GM21529 (cell line): ENCODE results near the gene OXNAD1.

ENCODE experiments used
- ATAC-seq: cut with Tn5 transposase; IDR thresholded peaks from one replicate; pipeline ENCODE4 v1.9.1; 2021; ENCODE audit not compliant: unreplicated experiment

Gene OXNAD1, protein sequence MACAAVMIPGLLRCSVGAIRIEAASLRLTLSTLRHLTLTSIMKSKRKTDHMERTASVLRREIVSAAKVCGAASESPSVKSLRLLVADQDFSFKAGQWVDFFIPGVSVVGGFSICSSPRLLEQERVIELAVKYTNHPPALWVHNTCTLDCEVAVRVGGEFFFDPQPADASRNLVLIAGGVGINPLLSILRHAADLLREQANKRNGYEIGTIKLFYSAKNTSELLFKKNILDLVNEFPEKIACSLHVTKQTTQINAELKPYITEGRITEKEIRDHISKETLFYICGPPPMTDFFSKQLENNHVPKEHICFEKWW

GRCh38 chr3:16264708-16265454, at the start of gene OXNAD1, which contains the start of gene DPH3:
OXNAD1 (plus strand) TSS chr3:16265212; CDS start chr3:16270953, 5,741 bp downstream.
DPH3 (minus strand) TSS chr3:16264943; CDS start chr3:16264876, 67 bp downstream.
- peak; percentile 99 for ATAC-seq

DNA sequence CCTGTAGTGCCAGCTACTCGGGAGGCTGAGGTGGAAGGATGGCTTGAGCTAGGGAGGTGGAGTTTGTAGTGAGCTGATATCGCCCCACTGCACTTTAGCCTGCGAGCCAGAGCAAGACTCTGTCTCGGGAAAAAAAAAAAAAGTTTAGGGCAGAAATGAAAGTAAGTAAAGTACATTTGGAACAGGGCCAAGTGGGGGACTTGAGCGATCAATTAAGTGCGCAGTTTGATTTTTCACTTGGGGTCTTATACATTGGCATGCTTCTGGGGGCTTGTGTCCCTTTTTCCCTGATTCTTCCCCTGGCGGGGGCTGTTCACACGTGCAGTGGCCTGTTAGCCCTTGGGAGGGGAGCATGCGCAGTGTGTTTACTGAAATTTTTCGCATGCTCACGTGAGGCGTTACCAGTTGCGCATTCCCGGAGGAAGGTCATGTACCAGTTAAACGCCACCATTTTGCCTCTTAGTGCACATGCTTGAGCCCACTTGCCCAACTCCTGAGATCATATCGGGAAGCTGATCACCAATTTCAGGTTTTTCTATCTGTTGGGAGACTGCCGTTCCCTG, 48.6 kb upstream of the OXNAD1 start:
- ATAC-seq, result no peak

- ATAC-seq, result no peak
These were observed 45.2 kb upstream of the OXNAD1 start for GRCh38 chr3:16219777-16220176.

- ATAC-seq, result no peak
These were observed 43.0 kb upstream of the OXNAD1 start for GRCh38 chr3:16221990-16222389.

DNA sequence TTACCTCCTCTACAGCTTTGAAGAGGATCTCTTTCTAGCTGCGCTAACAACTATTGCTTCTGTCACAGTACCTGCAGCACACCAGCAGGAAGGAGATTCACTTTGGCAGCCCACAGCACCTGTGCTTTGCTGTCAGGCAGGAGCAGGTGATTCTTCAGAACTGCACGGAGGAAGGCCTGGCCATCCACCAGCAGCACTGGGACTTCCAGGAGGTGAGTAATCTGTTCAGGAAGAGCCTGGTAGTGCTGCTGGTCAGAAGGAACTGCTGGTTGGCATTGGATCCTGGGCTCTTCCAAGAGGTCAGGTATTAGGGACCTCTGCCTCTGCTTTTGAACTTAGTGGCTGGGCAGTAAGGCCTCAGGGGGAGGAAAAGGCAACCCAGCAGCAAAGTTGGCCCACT, 42.5 kb upstream of the OXNAD1 start:
- no peak for ATAC-seq

GRCh38 chr3:16224325-16224724, 40.7 kb upstream of the OXNAD1 start:
- ATAC-seq, result no peak

DNA sequence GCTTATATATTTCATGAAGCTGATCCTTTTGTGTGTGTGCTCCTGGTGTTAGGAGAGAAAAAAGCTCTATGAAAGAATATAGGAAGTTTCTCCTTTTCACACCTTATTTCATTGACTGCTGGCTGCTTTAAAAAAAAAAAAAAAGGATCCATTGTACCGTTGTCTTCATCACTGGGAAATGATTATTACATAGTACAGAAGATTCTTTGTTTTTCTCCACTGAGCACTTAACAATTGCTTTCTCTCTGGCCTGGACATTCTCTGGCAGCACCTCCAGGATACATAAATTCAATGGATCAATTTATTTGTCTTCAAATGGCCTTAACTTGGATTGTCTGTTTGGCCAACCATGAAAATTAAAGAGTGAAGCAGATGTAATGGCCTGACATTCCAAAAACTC, 37.4 kb upstream of the OXNAD1 start:
- ATAC-seq, result no peak

- ATAC-seq, result no peak
These were observed 35.3 kb upstream of the OXNAD1 start for GRCh38 chr3:16229681-16230080.

DNA sequence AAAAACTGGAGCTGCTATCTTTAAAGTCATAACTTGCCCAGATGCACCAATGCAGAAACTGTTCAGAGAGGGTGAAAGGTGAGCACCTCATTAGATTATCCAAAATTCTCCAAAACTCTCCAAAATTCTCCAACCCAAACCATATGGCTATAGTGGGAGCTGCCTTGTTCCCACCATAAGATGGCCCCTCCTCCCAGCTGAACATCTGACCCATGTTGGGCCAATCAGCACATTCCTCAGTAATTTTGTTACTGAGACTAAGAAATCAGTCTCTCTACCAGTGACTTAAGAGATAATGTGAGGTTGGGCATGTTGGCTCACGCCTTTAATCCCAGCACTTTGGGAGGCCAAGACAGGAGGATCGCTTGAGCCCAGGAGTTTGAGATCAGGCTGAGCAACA, 33.0 kb upstream of the OXNAD1 start:
- ATAC-seq, result no peak

DNA sequence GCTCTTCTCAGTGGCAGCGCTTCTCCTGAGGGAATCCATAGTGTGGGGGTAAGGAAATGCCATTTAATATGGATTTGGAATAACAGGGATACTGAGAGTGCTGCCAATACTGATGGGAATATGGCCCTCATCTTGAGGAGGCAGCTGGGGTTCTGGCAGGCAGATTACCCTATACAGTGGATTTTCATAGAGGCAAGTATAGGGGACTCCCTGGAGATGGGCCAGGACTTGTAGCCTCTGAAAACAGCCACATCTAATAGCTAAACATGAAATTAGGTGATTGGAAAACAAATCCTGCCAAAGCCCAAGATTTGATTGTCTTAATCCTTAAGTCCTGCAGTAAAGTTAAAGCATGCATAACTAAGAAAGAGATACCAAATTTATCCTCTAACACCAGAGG, 31.2 kb upstream of the OXNAD1 start:
- ATAC-seq, result no peak

DNA sequence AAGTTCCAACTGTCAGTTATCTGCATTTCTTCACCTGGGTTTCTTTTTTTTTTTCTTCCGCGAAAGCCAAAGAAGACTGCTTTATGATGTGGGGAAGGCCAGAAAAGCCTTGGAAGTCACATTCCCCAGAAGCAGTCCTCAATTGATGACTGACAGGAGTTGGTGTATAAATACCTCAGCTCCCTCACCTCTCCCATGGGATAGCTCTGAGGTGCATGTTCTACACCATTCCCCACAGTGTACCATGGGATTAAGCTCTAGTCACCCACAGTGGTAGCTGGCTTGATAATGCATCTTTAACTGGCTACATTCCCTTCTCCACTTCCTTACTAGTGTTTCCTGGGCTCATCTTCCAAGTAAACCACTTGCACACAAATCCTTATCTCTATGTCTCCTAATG, 30.7 kb upstream of the OXNAD1 start:
- ATAC-seq, result no peak

GRCh38 chr3:16236030-16236639, 28.9 kb upstream of the OXNAD1 start:
- no peak for ATAC-seq

- no peak for ATAC-seq
These were observed 28.1 kb upstream of the OXNAD1 start for GRCh38 chr3:16236856-16237393.

DNA sequence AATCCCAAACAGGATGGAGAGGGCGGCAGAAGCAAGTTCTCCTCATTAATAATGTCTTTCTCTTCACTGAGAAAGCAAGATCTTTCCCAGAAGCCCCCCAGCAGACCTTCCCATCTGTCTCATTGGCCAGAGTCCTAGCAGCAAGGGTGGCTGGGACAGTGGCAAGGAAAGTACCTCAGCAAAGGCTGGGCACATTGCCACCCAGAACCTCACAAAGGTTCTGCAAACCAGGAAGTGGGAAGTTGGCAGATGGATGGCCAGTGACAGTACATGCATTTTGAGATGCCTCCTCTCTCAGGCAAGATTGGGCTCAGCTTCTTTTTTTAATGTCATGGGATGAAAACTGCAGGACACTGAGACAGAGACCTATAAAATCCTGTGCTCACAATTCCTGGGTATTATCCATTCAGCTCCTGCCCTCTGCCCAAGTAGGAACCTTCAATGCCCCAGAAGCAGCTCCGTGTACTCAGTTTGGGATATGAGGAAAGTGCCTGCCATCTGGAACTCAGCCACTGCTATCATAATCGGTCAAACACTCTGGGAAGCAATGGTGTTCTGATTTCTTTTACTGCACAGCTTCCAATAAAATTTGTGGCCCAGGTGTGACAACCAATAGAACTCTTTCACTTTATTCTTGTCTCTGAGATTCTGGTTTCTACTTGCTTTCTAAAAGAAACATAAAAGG, 25.8 kb upstream of the OXNAD1 start:
- ATAC-seq, result no peak

DNA sequence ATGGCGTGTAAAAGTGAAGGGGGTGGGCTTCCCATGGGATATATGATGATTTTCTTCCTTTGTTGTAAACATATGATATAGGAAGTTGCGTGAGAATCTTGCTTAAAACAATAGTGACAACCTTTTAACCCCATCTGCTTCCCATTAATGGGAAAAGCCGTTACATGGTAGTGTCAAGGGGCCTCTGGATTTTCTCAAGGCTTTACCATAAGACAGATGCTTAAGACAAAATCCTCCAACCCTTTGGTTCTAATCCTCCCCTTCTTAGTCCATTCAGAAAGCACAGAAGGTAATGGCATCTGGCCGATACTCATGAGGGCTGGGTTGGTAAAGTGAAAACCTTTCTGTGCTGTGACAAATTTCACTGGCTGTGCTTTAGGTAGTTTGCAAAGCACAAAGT, 25.2 kb upstream of the OXNAD1 start:
- no peak for ATAC-seq

DNA sequence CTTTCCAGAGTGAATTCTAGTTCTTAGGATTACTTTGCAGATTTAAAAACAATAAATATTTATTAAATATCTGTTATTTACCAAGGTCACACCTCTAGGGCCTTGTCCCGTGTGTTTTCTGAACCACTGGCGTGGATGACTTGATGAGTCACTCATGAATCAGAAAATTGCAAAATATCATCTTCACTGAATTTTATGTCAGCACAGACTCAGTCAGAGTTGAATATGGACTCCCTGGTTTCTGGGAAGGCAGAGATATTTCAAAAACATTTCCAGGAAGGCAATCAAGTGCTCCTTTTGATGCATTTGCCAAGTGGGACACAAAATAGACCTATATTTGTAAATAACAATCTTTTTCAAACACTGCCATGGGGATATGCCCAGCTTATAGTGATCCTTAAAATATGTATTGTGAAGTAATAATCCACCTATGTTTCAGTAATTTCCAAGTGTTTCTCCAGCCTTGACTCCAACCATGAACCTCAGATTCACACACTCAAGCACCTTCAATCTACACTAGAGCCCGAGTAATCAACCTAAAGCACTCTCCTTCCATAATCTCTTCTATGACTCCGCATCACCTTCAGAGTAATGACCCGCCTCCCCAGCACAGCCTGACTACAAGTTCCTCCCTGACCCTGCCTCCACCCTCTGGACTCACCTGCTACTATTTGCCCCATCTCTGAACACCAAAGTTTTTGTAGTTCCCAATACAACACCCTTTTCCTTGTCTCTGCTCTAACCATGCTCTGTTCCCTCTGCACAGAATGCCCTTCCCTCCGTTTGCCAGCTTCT, 24.6 kb upstream of the OXNAD1 start:
- ATAC-seq, result no peak

GRCh38 chr3:16241225-16241624, 23.8 kb upstream of the OXNAD1 start:
- no peak for ATAC-seq

- no peak for ATAC-seq
These were observed 22.8 kb upstream of the OXNAD1 start for GRCh38 chr3:16242177-16242576.

GRCh38 chr3:16243706-16244490, 21.1 kb upstream of the OXNAD1 start:
- ATAC-seq, result no peak
